GM19372 (cell line): ENCODE data around the gene FOSL2.

Experiments used
- ATAC-seq: cut with Tn5 transposase; IDR thresholded peaks from one replicate; pipeline ENCODE4 v1.9.1; 2021; ENCODE audit warnings: mild to moderate bottlenecking, low read depth, moderate library complexity; ENCODE audit not compliant: unreplicated experiment

FOSL2 gene

GRCh38 chr2:28356095-28356911 lies 36.4 kb upstream of the FOSL2 start:
- ATAC-seq: no peak

- no peak for ATAC-seq
Observed at GRCh38 chr2:28357055-28357454, 35.6 kb upstream of the FOSL2 start.

- ATAC-seq: no peak
Observed at GRCh38 chr2:28357948-28358667, 34.5 kb upstream of the FOSL2 start.

- no peak for ATAC-seq
Observed at GRCh38 chr2:28358668-28359201, 33.9 kb upstream of the FOSL2 start.

GRCh38 chr2:28359222-28360057 lies 33.2 kb upstream of the FOSL2 start:
- peak; percentile 68 for ATAC-seq

GRCh38 chr2:28360058-28360717 lies 32.5 kb upstream of the FOSL2 start:
- ATAC-seq: no peak

- no peak for ATAC-seq
Observed at GRCh38 chr2:28360718-28361293, 31.9 kb upstream of the FOSL2 start.

GRCh38 chr2:28361991-28362710 lies 30.5 kb upstream of the FOSL2 start:
- ATAC-seq: no peak

GRCh38 chr2:28362991-28363521 lies 29.6 kb upstream of the FOSL2 start:
- ATAC-seq: no peak

- no peak for ATAC-seq
Observed at GRCh38 chr2:28363686-28364280, 28.9 kb upstream of the FOSL2 start.

- ATAC-seq: no peak
Observed at GRCh38 chr2:28364610-28365009, 28.0 kb upstream of the FOSL2 start.

GRCh38 chr2:28365158-28365557 lies 27.5 kb upstream of the FOSL2 start:
- ATAC-seq: no peak

- no peak for ATAC-seq
Observed at GRCh38 chr2:28366149-28366495, 26.5 kb upstream of the FOSL2 start.

GRCh38 chr2:28366496-28367282 lies 26.0 kb upstream of the FOSL2 start:
- ATAC-seq: no peak

- ATAC-seq: no peak
Observed at GRCh38 chr2:28367667-28368356, 24.8 kb upstream of the FOSL2 start.

- ATAC-seq: no peak
Observed at GRCh38 chr2:28368357-28368798, 24.3 kb upstream of the FOSL2 start.

- ATAC-seq: no peak
Observed at GRCh38 chr2:28369358-28369757, 23.3 kb upstream of the FOSL2 start.
